HG02610 (cell line): ENCODE measurements around the gene HSPA12A.

Source experiments
- ATAC-seq: cut with Tn5 transposase; IDR thresholded peaks from one replicate; pipeline ENCODE4 v1.9.1; 2021; ENCODE audit warnings: mild to moderate bottlenecking, moderate library complexity; ENCODE audit not compliant: unreplicated experiment

Gene HSPA12A

GRCh38 chr10:116744885-116745284 lies 2.5 kb upstream of the HSPA12A start:
- ATAC-seq: no peak

DNA sequence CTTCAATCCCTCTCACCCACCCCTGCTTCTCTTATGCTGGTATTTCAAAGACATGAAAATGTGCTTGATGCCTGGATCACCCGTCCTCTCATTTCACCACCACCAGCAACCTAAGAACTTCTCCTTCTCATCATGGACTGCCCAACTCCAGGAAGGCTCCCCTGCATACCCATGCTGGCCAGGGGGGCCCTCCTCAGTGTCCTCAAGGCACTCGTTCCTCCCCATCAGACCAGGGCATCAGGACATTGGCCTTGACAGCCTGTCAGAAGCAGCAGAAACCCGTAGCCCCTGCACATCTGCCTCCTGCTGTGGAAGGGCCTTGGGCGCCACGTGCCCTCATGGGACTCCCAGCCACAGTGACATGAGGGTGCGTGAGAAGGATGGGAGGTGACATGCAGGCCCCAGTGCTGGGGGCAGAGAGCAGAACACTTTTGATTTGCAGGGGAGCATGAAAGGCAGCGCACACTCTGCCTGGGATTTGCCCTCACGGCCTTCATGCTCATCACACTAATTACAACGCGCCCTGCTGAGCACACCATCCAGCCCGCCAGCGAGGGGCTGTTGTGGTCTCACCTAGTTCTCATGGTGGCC lies 1.9 kb upstream of the HSPA12A start:
- ATAC-seq: no peak

GRCh38 chr10:116743266-116744064 lies 1.1 kb upstream of the HSPA12A start:
- ATAC-seq: no peak

GRCh38 chr10:116741391-116742351 lies 695 bp downstream of the HSPA12A start:
- ATAC-seq: peak; percentile 3

DNA sequence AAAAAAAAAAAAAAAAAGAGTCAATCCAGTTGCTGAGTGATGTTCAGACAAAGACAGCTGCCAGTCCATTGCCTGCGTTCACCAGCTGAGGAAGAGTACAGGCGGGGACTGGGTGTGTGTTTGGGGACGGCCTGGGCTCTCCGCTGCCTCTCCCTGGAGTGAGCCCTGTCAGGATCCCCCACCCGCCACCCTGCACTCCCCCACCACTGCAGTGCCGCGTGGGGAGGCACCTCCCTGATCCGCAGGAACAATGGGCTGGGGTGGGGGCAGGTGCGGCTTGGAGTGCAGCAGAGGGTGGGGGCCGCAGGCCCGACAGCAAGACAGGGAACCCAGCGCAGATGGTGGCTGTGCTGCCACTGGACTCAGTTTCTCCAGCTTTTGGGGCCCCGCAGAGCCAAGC lies 1.4 kb downstream of the HSPA12A start:
- ATAC-seq: no peak

DNA sequence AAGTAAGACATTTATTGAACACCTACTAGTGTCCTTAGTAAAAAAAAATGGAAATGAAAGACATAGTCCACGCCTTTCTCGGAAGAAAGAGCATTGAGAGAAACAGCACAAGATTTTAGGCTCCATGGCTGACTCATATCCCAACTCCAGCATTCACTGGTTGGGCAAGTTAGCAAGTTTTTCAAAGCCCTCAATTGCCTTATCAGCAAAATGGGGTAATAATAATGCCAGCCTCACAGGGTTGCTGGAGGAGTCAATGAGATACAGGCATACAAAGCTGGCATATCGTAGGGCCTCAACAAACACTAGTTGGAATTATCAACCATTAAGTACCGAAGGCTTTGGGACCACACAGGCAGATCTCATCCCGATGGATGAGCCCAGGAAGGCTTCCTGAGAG lies 4.0 kb downstream of the HSPA12A start:
- no peak for ATAC-seq

- no peak for ATAC-seq
Measured at GRCh38 chr10:116737627-116738327, 4.6 kb downstream of the HSPA12A start.

DNA sequence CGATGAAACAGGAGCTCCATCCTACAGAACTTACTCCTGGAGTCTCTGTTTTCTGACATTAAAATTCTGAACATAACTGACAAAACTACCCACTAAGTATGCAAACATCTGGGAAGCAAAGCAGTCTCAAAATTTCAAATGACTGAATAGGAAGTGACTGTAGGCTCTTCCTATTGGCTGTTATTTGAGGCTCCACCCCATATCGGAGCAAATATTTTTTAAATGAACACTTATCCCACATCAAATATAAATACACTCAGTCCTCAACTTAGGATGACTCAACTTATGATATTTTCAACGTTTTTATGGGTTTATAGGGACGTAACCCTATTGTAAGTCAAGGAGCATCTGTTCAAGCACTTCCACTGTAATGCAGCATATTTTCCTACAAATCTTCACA lies 8.8 kb downstream of the HSPA12A start:
- ATAC-seq: no peak

- no peak for ATAC-seq
Measured at GRCh38 chr10:116732573-116732972, 9.8 kb downstream of the HSPA12A start.

DNA sequence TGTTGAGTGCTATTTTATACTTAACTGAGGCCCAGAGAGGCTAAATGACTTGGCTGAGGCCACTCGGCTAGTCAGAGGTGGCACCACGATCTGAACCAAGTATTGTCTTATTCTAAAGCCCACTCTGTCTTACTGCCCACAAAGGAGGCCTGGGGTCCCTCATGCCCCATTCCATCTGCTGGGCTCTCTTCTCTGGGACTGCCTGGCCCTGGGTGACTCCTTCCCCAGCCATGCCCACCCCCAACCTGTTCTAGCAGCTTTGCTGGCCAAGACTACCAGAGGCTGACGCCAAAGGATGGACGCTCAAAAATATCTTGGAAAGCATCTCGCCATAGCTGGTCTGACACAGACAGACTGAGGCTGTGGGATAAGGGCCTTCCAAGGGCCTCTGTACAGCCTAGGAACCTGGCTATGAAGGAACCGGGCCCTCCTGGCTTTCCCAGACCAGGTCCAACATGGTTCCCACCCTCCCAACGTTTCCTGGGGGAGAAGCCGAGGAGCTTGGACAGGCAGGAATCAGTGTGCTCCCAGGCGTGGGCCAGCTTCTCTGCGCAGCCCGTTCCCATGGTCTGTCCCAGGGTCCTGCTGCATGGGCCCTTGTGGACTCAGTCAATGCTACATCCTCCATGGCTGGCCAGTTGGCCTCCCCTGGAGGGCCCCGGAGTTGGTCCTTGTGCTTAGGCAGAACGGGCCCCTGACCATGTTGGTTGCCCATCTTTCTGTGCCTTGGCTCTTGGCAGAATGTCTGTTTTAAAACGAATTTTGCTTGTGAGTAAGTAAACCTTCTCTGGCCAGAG lies 11.7 kb downstream of the HSPA12A start:
- ATAC-seq: no peak

GRCh38 chr10:116729243-116729642 lies 13.1 kb downstream of the HSPA12A start:
- ATAC-seq: no peak

DNA sequence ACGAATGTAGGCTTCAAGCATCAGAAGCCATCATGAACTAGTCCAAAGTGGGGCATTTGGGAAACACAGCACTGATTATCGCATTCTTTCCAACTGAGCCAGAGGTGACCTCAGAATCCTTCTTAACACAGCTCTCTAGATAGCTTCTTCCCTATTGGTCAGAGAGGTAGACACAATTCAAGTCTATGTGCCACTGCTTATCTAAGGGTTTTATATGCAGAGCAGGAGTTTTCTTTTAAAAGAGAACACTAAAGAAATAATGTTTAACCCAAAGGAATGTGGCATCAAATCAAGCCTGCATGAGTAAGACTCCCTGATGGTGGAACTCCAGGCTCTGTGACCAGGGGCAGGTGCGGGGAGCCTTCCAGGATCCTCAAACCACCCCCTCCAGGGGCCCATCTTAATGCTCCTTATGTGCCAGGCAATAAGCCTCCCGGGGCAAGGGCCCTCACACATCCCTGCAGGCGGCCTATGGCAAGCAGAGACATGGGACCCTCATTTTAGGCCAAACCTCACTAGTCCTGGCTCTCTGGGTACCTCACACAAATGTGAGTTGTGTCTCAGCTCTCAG lies 13.8 kb downstream of the HSPA12A start:
- ATAC-seq: no peak

GRCh38 chr10:116723428-116724281 lies 18.7 kb downstream of the HSPA12A start:
- peak; percentile 63 for ATAC-seq

DNA sequence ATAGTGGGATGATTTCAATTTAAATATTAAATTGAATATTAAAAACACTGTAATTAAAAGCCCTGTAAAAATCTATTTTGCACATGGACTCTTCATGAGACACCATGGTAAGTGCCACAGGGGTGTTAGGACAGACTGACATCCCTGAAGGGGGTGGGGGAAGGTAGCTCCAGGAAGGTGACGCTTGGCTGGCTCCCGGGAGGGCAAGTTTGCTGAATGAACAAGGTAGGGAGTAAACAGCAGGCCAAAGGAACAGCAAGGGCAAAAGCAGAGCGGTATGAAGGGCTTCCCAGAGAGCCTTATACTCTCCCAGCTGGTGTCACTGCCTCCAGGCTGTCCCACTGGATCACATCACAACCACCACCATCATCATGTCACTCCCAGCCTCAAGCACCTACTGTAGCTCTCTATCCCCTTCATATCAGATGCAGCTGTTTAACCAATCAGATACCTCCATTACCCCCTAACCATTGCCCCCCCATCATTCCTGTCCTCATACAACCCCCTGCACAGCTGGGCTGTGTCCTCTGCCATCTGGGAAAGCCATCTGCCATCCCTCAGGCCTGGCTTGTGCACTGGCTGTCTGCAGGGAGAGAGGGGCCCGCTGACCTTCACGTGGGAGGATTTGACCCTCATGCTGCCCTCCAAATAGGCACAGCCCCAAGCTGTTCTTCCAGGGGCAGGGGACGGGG lies 19.5 kb downstream of the HSPA12A start:
- ATAC-seq: no peak

- ATAC-seq: no peak
Measured at GRCh38 chr10:116721547-116722392, 20.6 kb downstream of the HSPA12A start.

- no peak for ATAC-seq
Measured at GRCh38 chr10:116720668-116721546, 21.5 kb downstream of the HSPA12A start.
